ENCODE measurements around the gene KPTN. TPM values are rescaled to one million over a fixed set of nuclear protein-coding genes. Genes with fewer than 3 reads are reported as not detected.

KPTN gene
- total and polyA plus RNA-seq, 12 donors: 2.9 to 121 (median 9.9) TPM

DNA sequence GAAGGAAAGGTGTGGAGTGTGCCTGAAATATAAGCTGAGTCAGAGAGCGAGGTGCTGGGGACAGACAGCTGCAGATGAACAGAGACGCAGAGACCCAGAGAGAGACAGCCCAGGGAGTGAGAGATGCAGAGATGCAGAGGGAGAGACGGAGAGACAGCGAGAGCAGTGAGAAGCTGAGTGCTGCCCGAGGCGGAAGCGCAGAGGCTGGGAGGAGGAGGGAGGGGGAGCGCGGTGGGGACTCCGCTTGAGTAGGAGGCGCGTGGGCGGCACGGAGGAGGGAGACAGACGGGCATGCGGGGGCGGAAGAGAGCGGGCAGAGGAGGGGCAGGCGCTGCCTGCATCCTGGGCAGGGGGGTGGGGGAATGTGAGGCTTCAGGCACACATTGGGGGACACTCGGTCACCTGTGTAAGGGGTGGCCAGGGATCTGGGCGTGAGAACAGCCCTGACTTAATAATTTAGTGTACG lies 38.0 kb downstream of the KPTN start:
- DNase-seq: peak; percentile 41 to 83 (median 51)
- intact Hi-C loops (cut with DNase I): no loop called here
- Histone ChIP-seq H3K4me3 (no peak overlapping the region), H3K9me3 (replicated peaks in 1 of 3) (no peaks in the 10 kb centered on the region), H3K27ac (no peak overlapping the region), H3K27me3 (peaks cover 60% of the 10 kb centered on the region), H3K4me1 (replicated peaks in 1 of 2) (peaks cover 5 to 9% of the 10 kb centered on the region in 2 donors), H3K36me3 (replicated peaks in 1 of 2) (no peaks in the 10 kb centered on the region)
- TF ChIP-seq POLR2A (IDR thresholded peaks at IDR 0.05): no peak
- TF ChIP-seq, protein P1, sequence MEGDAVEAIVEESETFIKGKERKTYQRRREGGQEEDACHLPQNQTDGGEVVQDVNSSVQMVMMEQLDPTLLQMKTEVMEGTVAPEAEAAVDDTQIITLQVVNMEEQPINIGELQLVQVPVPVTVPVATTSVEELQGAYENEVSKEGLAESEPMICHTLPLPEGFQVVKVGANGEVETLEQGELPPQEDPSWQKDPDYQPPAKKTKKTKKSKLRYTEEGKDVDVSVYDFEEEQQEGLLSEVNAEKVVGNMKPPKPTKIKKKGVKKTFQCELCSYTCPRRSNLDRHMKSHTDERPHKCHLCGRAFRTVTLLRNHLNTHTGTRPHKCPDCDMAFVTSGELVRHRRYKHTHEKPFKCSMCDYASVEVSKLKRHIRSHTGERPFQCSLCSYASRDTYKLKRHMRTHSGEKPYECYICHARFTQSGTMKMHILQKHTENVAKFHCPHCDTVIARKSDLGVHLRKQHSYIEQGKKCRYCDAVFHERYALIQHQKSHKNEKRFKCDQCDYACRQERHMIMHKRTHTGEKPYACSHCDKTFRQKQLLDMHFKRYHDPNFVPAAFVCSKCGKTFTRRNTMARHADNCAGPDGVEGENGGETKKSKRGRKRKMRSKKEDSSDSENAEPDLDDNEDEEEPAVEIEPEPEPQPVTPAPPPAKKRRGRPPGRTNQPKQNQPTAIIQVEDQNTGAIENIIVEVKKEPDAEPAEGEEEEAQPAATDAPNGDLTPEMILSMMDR (IDR thresholded peaks at IDR 0.05): no peak
- WGBS, 4 donors: 1 to 4% (median 2%) methylated on average over 19 to 22 of the region's 22 CpGs

GRCh38 chr19:47445527-47445926 lies 38.5 kb downstream of the KPTN start:
- WGBS, 4 donors: 35 to 59% (median 46%) methylated on average over 4 of the region's 4 CpGs
- H3K27ac ChIP-seq: no peak overlapping the region
- peaks cover 5 to 9% of the 10 kb centered on the region in 2 donors for H3K4me1 ChIP-seq (replicated peaks in 1 of 2)
- intact Hi-C loops (cut with DNase I): no loop called here
- no peaks in the 10 kb centered on the region for H3K36me3 ChIP-seq (replicated peaks in 1 of 2)
- peaks cover 61% of the 10 kb centered on the region for H3K27me3 ChIP-seq
- TF ChIP-seq, protein P1 (IDR thresholded peaks at IDR 0.05): no peak
- TF ChIP-seq POLR2A (IDR thresholded peaks at IDR 0.05): no peak
- no peak for DNase-seq
- no peak overlapping the region for H3K4me3 ChIP-seq
- no peaks in the 10 kb centered on the region for H3K9me3 ChIP-seq (replicated peaks in 1 of 3)

DNA sequence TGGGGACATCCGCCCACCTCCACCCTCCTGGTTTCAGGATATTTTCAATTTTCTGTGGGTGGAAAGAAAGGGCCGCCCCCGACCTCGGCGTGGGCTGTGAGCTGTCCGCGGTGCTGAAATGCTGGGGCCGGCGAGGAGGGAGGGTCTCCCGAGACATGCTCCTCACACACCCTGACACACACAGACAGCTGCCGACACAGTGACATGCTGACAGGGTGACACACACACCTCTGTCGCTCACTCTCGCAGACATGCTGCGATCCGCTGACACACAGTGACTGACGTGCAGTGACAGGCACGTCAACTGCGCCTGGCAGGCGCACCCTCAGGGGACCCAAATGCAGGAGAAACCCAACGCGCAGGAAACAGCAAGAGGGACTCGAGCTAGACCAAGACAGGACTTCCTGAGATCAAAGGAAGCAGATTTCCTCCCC lies 39.6 kb downstream of the KPTN start:
- TF ChIP-seq POLR2A (IDR thresholded peaks at IDR 0.05): no peak
- TF ChIP-seq, protein P1 (IDR thresholded peaks at IDR 0.05): no peak
- no peaks in the 10 kb centered on the region for H3K9me3 ChIP-seq (replicated peaks in 1 of 3)
- H3K27me3 ChIP-seq: peaks cover 61% of the 10 kb centered on the region
- H3K36me3 ChIP-seq (replicated peaks in 1 of 2): no peaks in the 10 kb centered on the region
- H3K4me1 ChIP-seq (replicated peaks in 1 of 2): peaks cover 5 to 9% of the 10 kb centered on the region in 2 donors
- no peak overlapping the region for H3K27ac ChIP-seq
- 13 to 21% (median 18%) methylated on average over 5 to 22 of the region's 22 CpGs for WGBS, 4 donors
- H3K4me3 ChIP-seq: no peak overlapping the region
- no peak for DNase-seq
- intact Hi-C loops (cut with DNase I): no loop called here

- Histone ChIP-seq H3K36me3 (replicated peaks in 1 of 2) (no peaks in the 10 kb centered on the region), H3K9me3 (replicated peaks in 1 of 3) (no peaks in the 10 kb centered on the region), H3K27ac (no peak overlapping the region), H3K4me3 (no peak overlapping the region), H3K4me1 (replicated peaks in 1 of 2) (peaks cover 5 to 9% of the 10 kb centered on the region in 2 donors), H3K27me3 (peaks cover 55% of the 10 kb centered on the region)
- TF ChIP-seq, protein P1 (IDR thresholded peaks at IDR 0.05): no peak
- TF ChIP-seq POLR2A (IDR thresholded peaks at IDR 0.05): no peak
- DNase-seq: no peak
- WGBS, 4 donors: 57 to 69% (median 58%) methylated on average over 12 of the region's 12 CpGs
- intact Hi-C loops (cut with DNase I): no loop called here
These were observed 40.7 kb downstream of the KPTN start for GRCh38 chr19:47443331-47443730.
